Tibial nerve (tissue), 4 donors: ENCODE results near the gene PAPPA. TPM values are rescaled to one million over a fixed set of nuclear protein-coding genes. Genes with fewer than 3 reads are reported as not detected.

Experiments
- DNase-seq, 2 donors: peaks; one replicate each; pipeline ENCODE4 v3.0.0-alpha.2; 2019; ENCODE audit warnings: low spot score in 2 of 2
- H3K27ac ChIP-seq, 4 donors: fragments of 200-600 bp; sonication (generic) in 3 of 4; one replicate each; pipeline ENCODE4 v1.5.1; 2017 to 2019; ENCODE audit warnings: mild to moderate bottlenecking in 1 of 4
- H3K27me3 ChIP-seq, 2 donors: fragments of 200-600 bp; sonication (generic) in 1 of 2; one replicate each; pipeline versions ENCODE4 v1.5.1 to v1.6.0; 2017 to 2019
- H3K36me3 ChIP-seq, 3 donors: fragments of 200-600 bp; sonication (generic); one replicate each; pipeline ENCODE4 v1.5.1; 2018 to 2019
- H3K4me1 ChIP-seq, 4 donors: fragments of 200-600 bp; sonication (generic) in 3 of 4; one replicate each; pipeline ENCODE4 v1.5.1; 2017 to 2019
- H3K4me3 ChIP-seq, 4 donors: fragments of 200-600 bp; sonication (generic) in 3 of 4; one replicate each; pipeline ENCODE4 v1.5.1; 2017 to 2019; ENCODE audit warnings: mild to moderate bottlenecking in 1 of 4, moderate library complexity in 1 of 4
- H3K9me3 ChIP-seq, 4 donors: fragments of 200-600 bp; sonication (generic) in 3 of 4; one replicate each; pipeline ENCODE4 v1.5.1; 2017 to 2019
- EP300 ChIP-seq, 2 donors: sonication (generic); formaldehyde crosslinking; IDR thresholded peaks; one replicate each; pipeline ENCODE4 v1.6.1; 2017; ENCODE audit warnings: antibody characterized with exemption in 2 of 2, mild to moderate bottlenecking in 1 of 2
- POLR2A ChIP-seq, 2 donors: fragments of 450-650 bp; IDR thresholded peaks; one replicate each; pipeline ENCODE4 v1.6.1; 2017; ENCODE audit warnings: antibody characterized with exemption in 2 of 2, mild to moderate bottlenecking in 2 of 2, moderate library complexity in 2 of 2
- WGBS, 2 donors: methylation state at CpG; one replicate each; pipeline ENCODE4 v1.1.5; 2018; 5-methylcytosine and 5-hydroxymethylcytosine counted together
- total RNA-seq, 4 donors: library from RNA; depleted of rRNA; stranded (reverse); fragments of >200 nt; gene quantifications; one replicate each; pipeline ENCODE4 v1.1.0, GENCODE V29; 2016
- TF ChIP-seq, protein P1 (sequence below), 5 experiments: fragments of 200-600 bp in 3 of 5; fragments of 450-650 bp in 2 of 5; sonication (generic) in 3 of 5; IDR thresholded peaks; one replicate each; pipeline ENCODE4 v1.5.1; 2016 to 2019; ENCODE audit warnings: antibody characterized with exemption in 5 of 5, mild to moderate bottlenecking in 3 of 5, moderate library complexity in 2 of 5

Gene PAPPA
- total RNA-seq, 4 donors from 2014 or later = 1.0 to 8.1 (median 4.0) TPM

DNA sequence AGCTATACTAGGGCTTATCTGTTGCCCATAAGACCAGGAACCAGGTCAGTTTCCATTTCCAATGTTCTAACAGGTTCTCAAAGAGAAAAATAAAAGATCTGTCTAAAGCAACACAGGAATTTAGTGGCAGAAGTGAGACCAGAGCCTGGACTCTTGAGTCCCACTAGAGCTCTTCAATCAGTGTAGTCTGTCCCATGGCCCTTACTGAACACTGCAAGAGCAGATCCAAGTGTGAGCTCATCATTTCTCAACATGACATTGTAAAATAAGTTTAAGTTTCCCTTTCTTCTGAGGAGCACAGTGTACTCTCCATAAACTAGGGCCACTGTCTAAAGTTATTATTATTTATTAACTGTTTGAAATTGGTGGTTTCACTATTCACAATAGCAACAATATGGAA lies 8.6 kb upstream of the PAPPA start:
- Histone ChIP-seq H3K36me3 (no peaks in the 10 kb centered on the region), H3K27me3 (no peaks in the 10 kb centered on the region), H3K27ac (no peak overlapping the region), H3K4me1 (no peaks in the 10 kb centered on the region), H3K4me3 (no peak overlapping the region), H3K9me3 (no peaks in the 10 kb centered on the region)
- DNase-seq = no peak
- no peak for TF ChIP-seq EP300 (IDR thresholded peaks at IDR 0.05)
- TF ChIP-seq, protein P1, sequence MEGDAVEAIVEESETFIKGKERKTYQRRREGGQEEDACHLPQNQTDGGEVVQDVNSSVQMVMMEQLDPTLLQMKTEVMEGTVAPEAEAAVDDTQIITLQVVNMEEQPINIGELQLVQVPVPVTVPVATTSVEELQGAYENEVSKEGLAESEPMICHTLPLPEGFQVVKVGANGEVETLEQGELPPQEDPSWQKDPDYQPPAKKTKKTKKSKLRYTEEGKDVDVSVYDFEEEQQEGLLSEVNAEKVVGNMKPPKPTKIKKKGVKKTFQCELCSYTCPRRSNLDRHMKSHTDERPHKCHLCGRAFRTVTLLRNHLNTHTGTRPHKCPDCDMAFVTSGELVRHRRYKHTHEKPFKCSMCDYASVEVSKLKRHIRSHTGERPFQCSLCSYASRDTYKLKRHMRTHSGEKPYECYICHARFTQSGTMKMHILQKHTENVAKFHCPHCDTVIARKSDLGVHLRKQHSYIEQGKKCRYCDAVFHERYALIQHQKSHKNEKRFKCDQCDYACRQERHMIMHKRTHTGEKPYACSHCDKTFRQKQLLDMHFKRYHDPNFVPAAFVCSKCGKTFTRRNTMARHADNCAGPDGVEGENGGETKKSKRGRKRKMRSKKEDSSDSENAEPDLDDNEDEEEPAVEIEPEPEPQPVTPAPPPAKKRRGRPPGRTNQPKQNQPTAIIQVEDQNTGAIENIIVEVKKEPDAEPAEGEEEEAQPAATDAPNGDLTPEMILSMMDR (IDR thresholded peaks at IDR 0.05) = no peak
- TF ChIP-seq POLR2A (IDR thresholded peaks at IDR 0.05) = no peak

DNA sequence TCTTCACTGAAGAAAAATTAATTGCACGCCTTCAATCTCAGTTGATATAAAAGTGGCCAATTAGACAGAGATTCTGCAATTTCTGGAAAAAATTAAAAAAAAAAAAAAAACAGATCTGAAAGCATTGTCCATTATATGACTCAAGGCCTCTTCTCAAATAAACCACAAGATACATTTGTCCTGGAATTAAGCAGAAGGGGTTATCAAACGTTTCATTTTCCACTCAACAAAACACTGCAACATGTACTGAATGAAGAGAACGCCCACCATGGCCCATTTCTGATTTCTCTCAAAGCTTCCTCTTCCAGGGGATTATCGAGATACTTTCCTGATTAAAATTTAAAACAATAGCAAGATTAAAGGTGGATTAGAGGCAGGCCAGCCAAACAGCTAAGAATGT lies 5.8 kb upstream of the PAPPA start:
- Histone ChIP-seq H3K36me3 (no peaks in the 10 kb centered on the region), H3K4me1 (peaks cover 0 to 5% (median 0%) of the 10 kb centered on the region in 4 donors), H3K4me3 (no peak overlapping the region), H3K9me3 (no peaks in the 10 kb centered on the region), H3K27ac (no peak overlapping the region), H3K27me3 (no peaks in the 10 kb centered on the region)
- WGBS, 2 donors = 78 to 81% methylated on average over 4 of the region's 4 CpGs
- no peak for DNase-seq
- TF ChIP-seq, protein P1 (IDR thresholded peaks at IDR 0.05) = no peak
- TF ChIP-seq EP300 (IDR thresholded peaks at IDR 0.05) = no peak
- TF ChIP-seq POLR2A (IDR thresholded peaks at IDR 0.05) = no peak

DNA sequence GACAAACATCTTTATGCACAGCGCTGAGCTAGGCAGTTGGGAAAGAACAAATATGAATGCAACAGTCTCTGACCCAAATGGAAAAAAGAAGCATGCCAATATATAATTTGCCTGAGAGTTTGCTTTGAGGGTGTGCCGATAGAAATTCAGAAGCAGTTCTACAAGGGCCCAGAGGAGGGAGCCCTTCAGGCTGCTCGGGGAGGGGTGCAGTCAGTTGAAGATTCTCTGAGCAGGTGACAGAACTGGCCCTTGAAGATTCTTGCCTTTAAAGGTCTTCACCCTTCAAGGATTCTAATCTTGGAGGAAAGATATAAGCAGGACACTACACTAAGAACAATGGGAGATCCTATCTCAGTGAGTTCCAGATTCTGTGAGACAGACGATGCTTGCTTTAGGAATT lies 3.7 kb upstream of the PAPPA start:
- no peak for DNase-seq
- Histone ChIP-seq H3K4me1 (peaks cover 0 to 22% (median 0%) of the 10 kb centered on the region in 4 donors), H3K9me3 (no peaks in the 10 kb centered on the region), H3K4me3 (no peak overlapping the region), H3K27ac (no peak overlapping the region), H3K27me3 (peaks cover 0 to 5% of the 10 kb centered on the region in 2 donors), H3K36me3 (no peaks in the 10 kb centered on the region)
- no peak for TF ChIP-seq EP300 (IDR thresholded peaks at IDR 0.05)
- TF ChIP-seq, protein P1 (IDR thresholded peaks at IDR 0.05) = peak; percentile 29 to 42 (median 31)
- TF ChIP-seq POLR2A (IDR thresholded peaks at IDR 0.05) = no peak
- WGBS, 2 donors = 28 to 34% methylated on average over 4 of the region's 4 CpGs

DNA sequence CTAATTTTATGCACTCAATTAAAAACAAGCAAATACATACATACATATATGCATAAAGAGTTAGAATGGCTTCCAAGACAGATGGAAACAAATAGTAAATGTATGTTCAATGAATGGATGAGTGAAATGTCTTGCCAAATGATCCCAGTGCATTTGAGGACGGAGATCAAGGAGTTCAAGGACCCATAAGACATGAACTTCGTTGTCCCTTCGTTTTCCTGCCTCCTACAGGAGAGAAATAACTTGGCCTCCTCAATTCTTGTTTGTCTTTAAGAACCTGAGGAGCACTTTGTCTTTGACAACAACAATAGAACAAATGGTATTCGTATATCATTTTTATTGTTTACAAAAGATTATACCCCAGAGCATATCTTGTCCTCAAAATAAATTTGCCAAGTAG lies 2.4 kb upstream of the PAPPA start:
- H3K27me3 ChIP-seq = peaks cover 0 to 11% of the 10 kb centered on the region in 2 donors
- H3K4me1 ChIP-seq = peaks cover 0 to 36% (median 0%) of the 10 kb centered on the region in 4 donors
- 73 to 78% methylated on average over 4 of the region's 4 CpGs for whole genome bisulfite sequencing, 2 donors
- no peaks in the 10 kb centered on the region for H3K36me3 ChIP-seq
- H3K4me3 ChIP-seq = no peak overlapping the region
- TF ChIP-seq, protein P1 (IDR thresholded peaks at IDR 0.05) = no peak
- no peak for TF ChIP-seq EP300 (IDR thresholded peaks at IDR 0.05)
- TF ChIP-seq POLR2A (IDR thresholded peaks at IDR 0.05) = no peak
- no peaks in the 10 kb centered on the region for H3K9me3 ChIP-seq
- peak overlapping the region in 1 of 4 donors; percentile 21 for H3K27ac ChIP-seq
- DNase-seq = no peak

DNA sequence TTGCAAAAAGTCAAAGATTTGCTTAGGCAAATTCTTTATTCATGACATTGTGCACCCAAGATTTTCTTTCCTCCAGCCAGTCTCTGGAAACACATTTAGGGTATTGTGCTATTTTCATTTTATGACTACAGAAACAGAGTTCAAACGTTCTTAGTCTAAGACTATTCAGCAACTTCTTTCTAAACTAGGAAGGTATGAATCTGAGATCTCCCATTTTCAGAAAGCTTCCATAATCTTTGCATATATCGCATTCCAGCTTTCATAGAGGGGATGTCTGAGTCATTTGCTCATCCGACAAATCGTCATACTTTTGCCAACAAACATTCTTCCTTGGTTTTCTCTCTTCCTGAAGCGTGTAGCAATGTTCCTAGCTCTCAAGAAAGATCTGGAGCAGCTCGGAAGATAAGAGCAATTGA lies 1.6 kb upstream of the PAPPA start:
- H3K36me3 ChIP-seq = no peaks in the 10 kb centered on the region
- no peak overlapping the region for H3K4me3 ChIP-seq
- WGBS, 2 donors = 37 to 45% methylated on average over 6 of the region's 6 CpGs
- no peak for TF ChIP-seq POLR2A (IDR thresholded peaks at IDR 0.05)
- TF ChIP-seq, protein P1 (IDR thresholded peaks at IDR 0.05) = no peak
- TF ChIP-seq EP300 (IDR thresholded peaks at IDR 0.05) = no peak
- H3K27me3 ChIP-seq = peaks cover 0 to 12% of the 10 kb centered on the region in 2 donors
- DNase-seq = no peak
- H3K9me3 ChIP-seq = no peaks in the 10 kb centered on the region
- peak overlapping the region in 2 of 4 donors; percentile 27 to 51 for H3K27ac ChIP-seq
- H3K4me1 ChIP-seq = peaks cover 0 to 44% (median 0%) of the 10 kb centered on the region in 4 donors
